ENCODE results near the gene AKNA. TPM values are rescaled to one million over a fixed set of nuclear protein-coding genes. Genes with fewer than 3 reads are reported as not detected.

The AKNA gene
- total RNA-seq, 3 donors from 2014 or later (not counting 1 experiment from before 2014, with no cell fraction given) = 577 to 743 (median 676) TPM

GRCh38 chr9:114370968-114371320, 16.8 kb downstream of the AKNA start:
- Mint-ChIP-seq H3K27me3 (ENCODE audit: low read depth in 2 of 2) (no peaks in the 10 kb centered on the region), H3K4me3 (peak overlapping the region; percentile 68), H3K9me3 (peaks cover 0 to 3% of the 10 kb centered on the region in 2 donors), H3K36me3 (peaks cover 4% of the 10 kb centered on the region), H3K4me1 (peaks cover 52 to 85% of the 10 kb centered on the region in 2 donors), H3K27ac (peak overlapping the region; percentile 79 to 86)
- Histone ChIP-seq H3K4me1 (ENCODE audit: control insufficient read depth, insufficient read depth, low read length) (peaks cover 97% of the 10 kb centered on the region), H3K36me3 (ENCODE audit: control insufficient read depth, insufficient read depth, low read length) (peaks cover 78% of the 10 kb centered on the region), H3K9me3 (ENCODE audit: control insufficient read depth, insufficient read depth, low read length) (no peaks in the 10 kb centered on the region), H3K4me3 (ENCODE audit: low read length) (no peak overlapping the region), H3K27me3 (ENCODE audit: control insufficient read depth, insufficient read depth, low read length) (no peaks in the 10 kb centered on the region), H3K27ac (ENCODE audit: low read length) (peak overlapping the region; percentile 100)
- DNase-seq = no peak
- TF ChIP-seq CTCF (IDR thresholded peaks at IDR 0.05) = no peak
- no peak for ATAC-seq
- WGBS (ENCODE audit: insufficient coverage) = 60% methylated on average over 4 of the region's 4 CpGs
- intact Hi-C loops (cut with micrococcal nuclease) = no loop called here

- peak overlapping the region; percentile 79 to 86 for H3K27ac Mint-ChIP-seq
- intact Hi-C loops (cut with micrococcal nuclease) = no loop called here
- Histone ChIP-seq H3K27me3 (ENCODE audit: control insufficient read depth, insufficient read depth, low read length) (no peaks in the 10 kb centered on the region), H3K4me1 (ENCODE audit: control insufficient read depth, insufficient read depth, low read length) (peaks cover 96% of the 10 kb centered on the region), H3K9me3 (ENCODE audit: control insufficient read depth, insufficient read depth, low read length) (no peaks in the 10 kb centered on the region), H3K36me3 (ENCODE audit: control insufficient read depth, insufficient read depth, low read length) (peaks cover 80% of the 10 kb centered on the region), H3K4me3 (ENCODE audit: low read length) (no peak overlapping the region), H3K27ac (ENCODE audit: low read length) (peak overlapping the region; percentile 100)
- 66% methylated on average over 6 of the region's 6 CpGs for WGBS (ENCODE audit: insufficient coverage)
- H3K27me3 Mint-ChIP-seq (ENCODE audit: low read depth in 2 of 2) = no peaks in the 10 kb centered on the region
- peaks cover 48 to 80% of the 10 kb centered on the region in 2 donors for H3K4me1 Mint-ChIP-seq
- H3K36me3 Mint-ChIP-seq = peaks cover 4% of the 10 kb centered on the region
- TF ChIP-seq CTCF (IDR thresholded peaks at IDR 0.05) = no peak
- ATAC-seq (no peak), DNase-seq (no peak)
- peaks cover 0 to 3% of the 10 kb centered on the region in 2 donors for H3K9me3 Mint-ChIP-seq
- peak overlapping the region; percentile 68 for H3K4me3 Mint-ChIP-seq
These were observed 17.4 kb downstream of the AKNA start for GRCh38 chr9:114370251-114370967.

GRCh38 chr9:114369216-114370130, 18.3 kb downstream of the AKNA start:
- H3K9me3 Mint-ChIP-seq = peaks cover 0 to 3% of the 10 kb centered on the region in 2 donors
- WGBS (ENCODE audit: insufficient coverage) = 47% methylated on average over 8 of the region's 9 CpGs
- H3K36me3 Mint-ChIP-seq = peaks cover 4% of the 10 kb centered on the region
- ATAC-seq = peak; percentile 34 to 52 (median 51)
- no peaks in the 10 kb centered on the region for H3K27me3 ChIP-seq (ENCODE audit: control insufficient read depth, insufficient read depth, low read length)
- H3K4me1 ChIP-seq (ENCODE audit: control insufficient read depth, insufficient read depth, low read length) = peaks cover 91% of the 10 kb centered on the region
- intact Hi-C loops (cut with micrococcal nuclease) = loop anchor here (1.0 to 5.0 kb wide), 2 partner anchors 16 to 847 kb away; no protein-coding TSS in a partner anchor
- peak overlapping the region; percentile 100 for H3K27ac ChIP-seq (ENCODE audit: low read length)
- peak overlapping the region; percentile 79 to 86 for H3K27ac Mint-ChIP-seq
- H3K4me3 ChIP-seq (ENCODE audit: low read length) = no peak overlapping the region
- H3K4me3 Mint-ChIP-seq = peak overlapping the region; percentile 18
- peaks cover 80% of the 10 kb centered on the region for H3K36me3 ChIP-seq (ENCODE audit: control insufficient read depth, insufficient read depth, low read length)
- no peaks in the 10 kb centered on the region for H3K9me3 ChIP-seq (ENCODE audit: control insufficient read depth, insufficient read depth, low read length)
- peak; percentile 55 to 78 for DNase-seq
- no peaks in the 10 kb centered on the region for H3K27me3 Mint-ChIP-seq (ENCODE audit: low read depth in 2 of 2)
- no peak for TF ChIP-seq CTCF (IDR thresholded peaks at IDR 0.05)
- H3K4me1 Mint-ChIP-seq = peaks cover 45 to 75% of the 10 kb centered on the region in 2 donors

All from natural killer cell (primary cell).